HCT116 (cell line): ENCODE results near the gene ATF1. TPM values are rescaled to one million over a fixed set of nuclear protein-coding genes. Genes with fewer than 3 reads are reported as not detected.

Source experiments
- ATAC-seq: fragments of 200-7000 bp; cut with Tn5 transposase; 2 replicates; pipeline ENCODE4 v1.9.1; 2020; ENCODE audit warnings: mild to moderate bottlenecking, moderate library complexity
- BruUV-seq: library from RNA; stranded (reverse); fragments of 400-500 nt; replicated peaks from 2 replicates; lab custom pipeline; 2021; lab: Mats Ljungman, UMichigan
- CTCF ChIA-PET: fragments of 300-600 bp; sonication (Branson Sonifier 250); formaldehyde crosslinking; loops from one replicate; lab custom pipeline; 2021; ENCODE audit warnings: antibody characterized with exemption; lab: Charles Lee
- POLR2A ChIA-PET: fragments of 300-600, 350-600 bp; sonication (Branson Sonifier 250); formaldehyde crosslinking; loops from one replicate; lab custom pipeline; 2021; ENCODE audit warnings: antibody characterized with exemption; lab: Charles Lee
- RAD21 ChIA-PET, 2 experiments: fragments of 300-600 bp; sonication (Branson Sonifier 250); formaldehyde crosslinking; loops; one replicate each; lab custom pipeline; 2023; ENCODE audit warnings: low total read pairs in 2 of 2; ENCODE audit not compliant: uncharacterized antibody in 2 of 2, unreplicated experiment in 2 of 2, low non-redundant PET in 1 of 2; lab: Charles Lee
- DNase-seq: peaks from one replicate; pipeline ENCODE4 v3.0.0-alpha.2; 2010; ENCODE audit warnings: low read depth, low spot score
- H2AFZ ChIP-seq: fragments of 200-600 bp; shearing (Covaris generic), sonication (generic); 2 replicates; pipeline ENCODE4 v1.6.1; 2017; ENCODE audit warnings: low read depth, mixed run types, mixed read lengths, antibody characterized with exemption, low read length; ENCODE audit not compliant: poor library complexity, severe bottlenecking
- H3K27ac ChIP-seq: 2 replicates; pipeline ENCODE4 v1.5.1; 2012; ENCODE audit warnings: low read depth, low read length
- H3K27me3 ChIP-seq: fragments of 200-600 bp; sonication (generic); 2 replicates; pipeline ENCODE4 v1.6.1; 2016; ENCODE audit warnings: mixed run types, low read length, mixed read lengths; ENCODE audit not compliant: insufficient read depth
- H3K36me3 ChIP-seq, 2 experiments: fragments of 200-500 bp in 1 of 2; fragments of 200-600 bp in 1 of 2; sonication (Bioruptor generic) in 1 of 2; sonication (generic) in 1 of 2; 2 replicates each; pipeline versions ENCODE4 v1.5.1 to v1.6.1; 2014 to 2016; ENCODE audit warnings: low read length in 2 of 2, inconsistent platforms in 1 of 2, mixed read lengths in 1 of 2, mixed run types in 1 of 2; ENCODE audit not compliant: insufficient read depth in 2 of 2, control insufficient read depth in 1 of 2
- H3K4me1 ChIP-seq, 2 experiments: fragments of 200-600 bp in 1 of 2; sonication (generic) in 1 of 2; 2 replicates each; pipeline versions ENCODE4 v1.5.1 to v1.6.1; 2012 to 2017; ENCODE audit warnings: low read length in 2 of 2, inconsistent platforms in 1 of 2, mild to moderate bottlenecking in 1 of 2, mixed read lengths in 1 of 2, mixed run types in 1 of 2, moderate library complexity in 1 of 2; ENCODE audit not compliant: insufficient read depth in 2 of 2, control insufficient read depth in 1 of 2
- H3K4me2 ChIP-seq: fragments of 200-600 bp; sonication (generic); 2 replicates; pipeline ENCODE4 v1.6.1; 2017; ENCODE audit warnings: mixed run types, low read length, mixed read lengths
- H3K4me3 ChIP-seq, 2 experiments: fragments of 200-600 bp in 1 of 2; sonication (generic) in 1 of 2; replicated peaks in 1 of 2; 2 replicates each; pipeline ENCODE4 v1.5.1; 2011 to 2016; ENCODE audit warnings: low read length in 2 of 2, control low read depth in 1 of 2, low read depth in 1 of 2, mild to moderate bottlenecking in 1 of 2, mixed read lengths in 1 of 2, mixed run types in 1 of 2
- H3K79me2 ChIP-seq: fragments of 200-600 bp; sonication (generic); 2 replicates; pipeline ENCODE4 v1.6.1; 2017; ENCODE audit warnings: mild to moderate bottlenecking, mixed run types, low read length, moderate library complexity, mixed read lengths; ENCODE audit not compliant: insufficient read depth
- H3K9ac ChIP-seq: fragments of 200-600 bp; sonication (generic); 2 replicates; pipeline ENCODE4 v1.6.1; 2016; ENCODE audit warnings: low read length, mixed read lengths
- H3K9me2 ChIP-seq: fragments of 200-600 bp; sonication (generic), shearing (Covaris generic); 2 replicates; pipeline ENCODE4 v1.6.1; 2017; ENCODE audit warnings: mixed run types, mild to moderate bottlenecking, moderate library complexity; ENCODE audit not compliant: insufficient read depth
- H3K9me3 ChIP-seq, 2 experiments: fragments of 200-500 bp in 1 of 2; fragments of 200-600 bp in 1 of 2; sonication (Bioruptor generic) in 1 of 2; sonication (generic) in 1 of 2; 2 replicates each; pipeline ENCODE4 v1.6.1; 2014 to 2017; ENCODE audit warnings: low read length in 2 of 2, mixed read lengths in 2 of 2, inconsistent platforms in 1 of 2, low read depth in 1 of 2, mild to moderate bottlenecking in 1 of 2, mixed run types in 1 of 2, moderate library complexity in 1 of 2; ENCODE audit not compliant: control insufficient read depth in 1 of 2, insufficient read depth in 1 of 2
- H4K20me1 ChIP-seq: fragments of 200-600 bp; sonication (generic), shearing (Covaris generic); 2 replicates; pipeline ENCODE4 v1.6.1; 2017; ENCODE audit warnings: mixed run types, mild to moderate bottlenecking, moderate library complexity; ENCODE audit not compliant: insufficient read depth
- CEBPB ChIP-seq: IDR thresholded peaks from 2 replicates; pipeline ENCODE4 v1.6.1; 2012; ENCODE audit warnings: low read depth
- ELF1 ChIP-seq: IDR thresholded peaks from 2 replicates; pipeline ENCODE4 v1.6.1; 2012; ENCODE audit warnings: low read depth, borderline replicate concordance
- EZH2 ChIP-seq: fragments of 200-600 bp; sonication (generic); IDR thresholded peaks from 2 replicates; pipeline ENCODE4 v1.6.1; 2017; ENCODE audit warnings: antibody characterized with exemption, mixed run types
- EZH2phosphoT487 ChIP-seq: fragments of 200-600 bp; IDR thresholded peaks from 2 replicates; pipeline ENCODE4 v1.6.1; 2018; ENCODE audit warnings: antibody characterized with exemption, borderline replicate concordance
- POLR2AphosphoS5 ChIP-seq: IDR thresholded peaks from 2 replicates; pipeline ENCODE4 v1.6.1; 2011; ENCODE audit warnings: mild to moderate bottlenecking, low read depth, low read length, moderate library complexity
- SP1 ChIP-seq: IDR thresholded peaks from 2 replicates; pipeline ENCODE4 v1.6.1; 2012; ENCODE audit warnings: low read depth
- ZFX ChIP-seq: fragments of 450-650 bp; IDR thresholded peaks from 2 replicates; pipeline ENCODE4 v1.6.1; 2017
- intact Hi-C: fragments of 100-400 bp; cut with micrococcal nuclease; formaldehyde crosslinking; loops from 2 replicates; pipeline ENCODE4 v1.10.0; 2022
- total RNA-seq: library from RNA; stranded (reverse); gene quantifications from one replicate; pipeline ENCODE4 v1.2.1, GENCODE V29; 2021; ENCODE audit not compliant: unreplicated experiment
- TF ChIP-seq, protein P1 (sequence below): IDR thresholded peaks from 2 replicates; pipeline ENCODE4 v1.6.1; 2012
- TF ChIP-seq, protein P2 (sequence below): IDR thresholded peaks from 2 replicates; pipeline ENCODE4 v1.6.1; 2012; ENCODE audit warnings: low read depth

ATF1 gene
- total RNA-seq, 1 experiment from 2014 or later: 48.8 TPM

DNA sequence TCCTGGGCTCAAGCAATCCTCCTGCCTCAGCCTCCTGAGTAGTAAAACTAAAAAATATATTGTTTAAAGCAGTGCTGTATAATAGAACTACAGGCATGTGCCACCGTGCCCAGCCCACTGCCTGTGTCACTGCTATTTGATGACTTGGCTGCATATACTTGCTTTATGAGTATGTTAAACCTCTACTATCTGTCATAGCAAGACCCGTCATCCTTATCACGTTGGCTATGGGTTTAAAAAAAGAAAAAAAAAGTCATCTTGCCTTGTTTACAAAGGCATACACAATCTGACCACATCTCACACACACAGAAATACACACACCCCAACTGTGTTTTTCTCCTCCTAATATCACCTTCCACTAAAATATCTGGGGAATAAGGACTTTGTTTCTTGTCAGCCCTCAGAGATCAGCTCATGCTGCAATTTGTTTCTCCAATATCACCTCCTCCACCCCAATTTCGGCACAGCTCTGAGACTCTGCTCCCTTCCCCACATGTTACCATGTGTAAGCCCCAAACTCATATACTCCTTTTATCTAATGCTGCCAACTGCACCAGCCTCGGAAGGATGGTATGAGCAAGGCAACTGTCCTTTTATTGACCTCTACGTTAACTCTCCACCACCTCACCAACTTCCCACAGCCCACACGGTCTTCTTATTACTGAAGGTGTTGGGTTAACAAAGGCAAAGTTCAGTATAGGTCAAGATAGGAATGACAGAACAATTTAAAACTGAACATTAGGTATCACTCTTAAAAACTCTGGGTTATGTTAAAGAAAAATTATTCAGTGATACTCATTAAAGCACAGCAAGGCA is 78.0 kb downstream of the ATF1 start (continued):
- TF ChIP-seq POLR2AphosphoS5: no peak

DNA sequence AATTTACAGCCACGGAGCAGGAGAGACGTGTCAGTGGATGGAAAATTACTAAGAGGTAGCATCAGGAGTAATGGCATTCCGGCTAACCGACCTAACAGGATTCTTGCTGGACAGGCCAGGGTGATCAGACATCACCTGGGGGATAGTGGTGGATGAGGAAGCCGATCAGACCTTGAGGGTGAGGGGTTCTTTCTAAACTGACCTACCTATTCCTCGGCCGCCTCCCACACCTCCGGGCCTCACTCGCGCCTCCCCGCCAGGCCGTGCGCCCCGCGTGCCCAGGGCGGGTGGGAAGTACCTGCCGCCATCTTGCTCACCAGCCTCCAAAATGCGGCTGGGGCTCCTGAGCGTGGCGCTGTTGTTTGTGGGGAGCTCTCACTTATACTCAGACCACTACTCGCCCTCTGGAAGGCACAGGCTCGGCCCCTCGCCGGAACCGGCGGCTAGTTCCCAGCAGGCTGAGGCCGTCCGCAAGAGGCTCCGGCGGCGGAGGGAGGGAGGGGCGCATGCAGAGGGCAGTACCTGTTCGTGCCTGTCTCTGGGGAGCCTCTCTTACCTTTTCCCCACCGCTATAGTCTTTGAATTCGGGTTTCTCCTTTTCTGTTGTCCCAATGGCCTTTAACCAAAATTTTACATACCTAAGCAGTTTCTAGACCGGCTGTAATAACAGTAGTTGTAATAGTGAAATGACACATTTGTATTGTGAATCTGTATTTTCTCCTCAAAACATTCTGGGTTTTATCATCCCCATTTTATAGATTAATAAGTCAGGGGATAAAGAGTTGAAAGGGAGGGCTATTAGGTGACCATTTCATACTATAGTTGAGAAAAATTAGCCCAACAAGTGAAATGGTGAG is 79.0 kb downstream of the ATF1 start, which contains the start of gene TMPRSS12:
Gene TMPRSS12 (plus strand): TSS at position 290 of the 857 bp plus-strand sequence. CDS start 39 bp downstream, at position 329.
- no peak for ATAC-seq
- no peak within 1 kb of the TSS for H3K4me3 ChIP-seq
- no peaks in the 10 kb centered on the region for H3K4me1 ChIP-seq
- CTCF ChIA-PET: no interaction called here
- RAD21 ChIA-PET: no interaction called here
- H4K20me1 ChIP-seq: no peaks in the 10 kb centered on the region
- H3K9me2 ChIP-seq: no peaks in the 10 kb centered on the region
- H3K36me3 ChIP-seq: no peaks in the 10 kb centered on the region
- DNase-seq: no peak
- no TSS peak for BruUV-seq
- TF ChIP-seq SP1 (no peak), EZH2phosphoT487 (no peak), EZH2 (no peak), ELF1 (no peak), ZFX (no peak), CEBPB (no peak)
- TF ChIP-seq, protein P1, sequence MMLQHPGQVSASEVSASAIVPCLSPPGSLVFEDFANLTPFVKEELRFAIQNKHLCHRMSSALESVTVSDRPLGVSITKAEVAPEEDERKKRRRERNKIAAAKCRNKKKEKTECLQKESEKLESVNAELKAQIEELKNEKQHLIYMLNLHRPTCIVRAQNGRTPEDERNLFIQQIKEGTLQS: no peak
- TF ChIP-seq, protein P2, sequence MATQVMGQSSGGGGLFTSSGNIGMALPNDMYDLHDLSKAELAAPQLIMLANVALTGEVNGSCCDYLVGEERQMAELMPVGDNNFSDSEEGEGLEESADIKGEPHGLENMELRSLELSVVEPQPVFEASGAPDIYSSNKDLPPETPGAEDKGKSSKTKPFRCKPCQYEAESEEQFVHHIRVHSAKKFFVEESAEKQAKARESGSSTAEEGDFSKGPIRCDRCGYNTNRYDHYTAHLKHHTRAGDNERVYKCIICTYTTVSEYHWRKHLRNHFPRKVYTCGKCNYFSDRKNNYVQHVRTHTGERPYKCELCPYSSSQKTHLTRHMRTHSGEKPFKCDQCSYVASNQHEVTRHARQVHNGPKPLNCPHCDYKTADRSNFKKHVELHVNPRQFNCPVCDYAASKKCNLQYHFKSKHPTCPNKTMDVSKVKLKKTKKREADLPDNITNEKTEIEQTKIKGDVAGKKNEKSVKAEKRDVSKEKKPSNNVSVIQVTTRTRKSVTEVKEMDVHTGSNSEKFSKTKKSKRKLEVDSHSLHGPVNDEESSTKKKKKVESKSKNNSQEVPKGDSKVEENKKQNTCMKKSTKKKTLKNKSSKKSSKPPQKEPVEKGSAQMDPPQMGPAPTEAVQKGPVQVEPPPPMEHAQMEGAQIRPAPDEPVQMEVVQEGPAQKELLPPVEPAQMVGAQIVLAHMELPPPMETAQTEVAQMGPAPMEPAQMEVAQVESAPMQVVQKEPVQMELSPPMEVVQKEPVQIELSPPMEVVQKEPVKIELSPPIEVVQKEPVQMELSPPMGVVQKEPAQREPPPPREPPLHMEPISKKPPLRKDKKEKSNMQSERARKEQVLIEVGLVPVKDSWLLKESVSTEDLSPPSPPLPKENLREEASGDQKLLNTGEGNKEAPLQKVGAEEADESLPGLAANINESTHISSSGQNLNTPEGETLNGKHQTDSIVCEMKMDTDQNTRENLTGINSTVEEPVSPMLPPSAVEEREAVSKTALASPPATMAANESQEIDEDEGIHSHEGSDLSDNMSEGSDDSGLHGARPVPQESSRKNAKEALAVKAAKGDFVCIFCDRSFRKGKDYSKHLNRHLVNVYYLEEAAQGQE: no peak
- H2AFZ ChIP-seq: no peak within 1 kb of the TSS
- H3K4me2 ChIP-seq: no peak within 1 kb of the TSS
- no peaks in the 10 kb centered on the region for H3K79me2 ChIP-seq
- no peak within 1 kb of the TSS for H3K9ac ChIP-seq
- peaks cover 0 to 6% of the 10 kb centered on the region in 2 experiments; a peak in 1 of 4 replicates for H3K9me3 ChIP-seq
- POLR2A ChIA-PET: no interaction called here
- intact Hi-C loops: no loop called here
- no peaks in the 10 kb centered on the region for H3K27me3 ChIP-seq
- no peak within 1 kb of the TSS for H3K27ac ChIP-seq
